ENCODE measurements around the gene SH2D3A. TPM values are rescaled to one million over a fixed set of nuclear protein-coding genes. Genes with fewer than 3 reads are reported as not detected.

SH2D3A gene
- total and polyA plus RNA-seq, 2 of the 8 experiments (the other 6 are each of a cell fraction or from before 2014, with no cell fraction given), result 14.5 to 22.1 TPM

- TF ChIP-seq POLR2A (IDR thresholded peaks at IDR 0.05; ENCODE audit: control extremely low read depth in 1 of 2, low read depth in 2 of 2, low read length in 2 of 2) (no peak), PHF8 (conservative IDR thresholded peaks at IDR 0.05; ENCODE audit: low read depth, low read length) (no peak), ASH2L (IDR thresholded peaks at IDR 0.05; ENCODE audit: low read length) (no peak)
These were observed 10.2 kb upstream of the SH2D3A start (continued) for GRCh38 chr19:6777434-6777833.

Data from H1 (cell line).